Stimulated activated CD8-positive, alpha-beta memory T cell treated with anti-CD3 and anti-CD28 coated beads, Interleukin-15, amount 100 ng/mL, for 1 hour (primary cell): ENCODE measurements around the gene GMDS.

Experiments used
- DNase-seq: peaks from one replicate; pipeline ENCODE4 v3.0.0-alpha.2; 2020; ENCODE audit warnings: low read depth

The GMDS gene

DNA sequence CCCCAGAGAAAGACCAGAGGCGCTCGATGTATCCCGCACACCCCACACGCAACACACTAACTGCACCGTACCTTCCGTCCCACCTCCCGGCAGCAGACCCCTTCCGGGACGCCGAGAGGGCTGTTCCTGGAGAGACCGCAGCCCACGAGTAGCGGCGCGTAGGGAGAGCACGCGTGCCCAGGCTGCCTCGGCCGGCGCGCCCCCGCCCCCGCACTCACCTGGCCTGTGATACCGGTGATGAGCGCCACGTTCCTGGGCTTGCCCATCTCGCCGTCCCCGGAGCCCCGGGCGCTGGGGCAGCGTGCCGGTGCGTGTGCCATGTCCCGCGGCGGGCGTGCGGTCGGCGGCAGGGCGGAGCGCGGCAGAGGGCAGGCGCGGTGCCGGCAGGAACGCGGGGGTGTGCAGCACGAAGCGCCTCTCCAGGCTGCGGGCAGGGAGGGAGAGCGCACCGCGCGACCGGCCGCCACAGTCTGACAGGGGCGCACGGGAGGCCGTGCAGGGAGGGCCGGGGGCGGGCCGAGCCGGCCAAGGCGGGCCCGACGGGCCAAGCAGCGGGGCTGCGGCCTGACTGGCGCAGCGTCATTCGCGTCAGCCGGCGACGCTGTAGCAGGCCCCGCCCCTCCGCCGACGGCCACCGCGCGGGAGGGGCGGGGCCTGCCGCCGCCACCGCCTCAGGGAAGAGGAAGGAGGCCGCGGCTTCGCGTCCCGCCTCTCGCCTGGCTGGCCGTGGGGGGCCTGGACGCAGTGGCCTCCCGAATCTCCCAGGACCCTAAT lies at the start of gene GMDS:
GMDS (minus strand) TSS at position 503 of the 774 bp plus-strand sequence.
- peak; percentile 44 for DNase-seq

DNA sequence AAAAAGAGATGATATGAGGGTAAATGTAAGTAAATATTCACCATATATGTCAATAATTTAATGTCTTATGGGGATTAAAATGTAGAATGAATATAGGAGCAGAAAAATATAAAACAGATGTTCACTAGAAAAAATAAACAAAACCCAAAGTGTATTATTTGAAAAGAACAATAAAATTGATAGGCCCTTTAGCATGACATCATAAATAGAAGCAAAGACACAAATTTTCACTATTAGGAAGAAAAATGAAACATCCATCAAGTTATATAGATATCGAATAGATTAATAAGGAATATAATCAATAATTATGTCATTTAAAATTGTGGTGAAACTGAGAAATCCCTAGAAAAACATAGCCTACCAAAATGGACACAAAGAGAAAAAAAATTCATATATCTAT lies 40.1 kb upstream of the GMDS start:
- no peak for DNase-seq

DNA sequence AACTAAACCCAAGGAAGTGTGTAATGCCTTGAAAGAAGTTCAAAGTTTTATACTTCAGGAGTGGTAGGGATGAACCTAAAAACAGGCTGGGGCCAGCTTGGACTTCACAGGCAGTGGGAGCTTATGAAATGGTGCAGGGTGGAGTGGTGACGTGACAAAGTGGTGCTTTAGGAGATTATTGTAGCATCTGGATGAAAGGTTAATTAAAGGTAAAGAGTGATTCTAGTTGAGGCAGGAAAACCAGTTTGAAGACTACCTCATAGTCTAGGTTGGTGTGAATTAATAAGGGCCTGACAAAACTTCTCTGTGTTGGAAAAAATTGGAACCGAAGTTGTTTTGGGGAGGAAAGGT lies 30.5 kb upstream of the GMDS start:
- DNase-seq = no peak

DNA sequence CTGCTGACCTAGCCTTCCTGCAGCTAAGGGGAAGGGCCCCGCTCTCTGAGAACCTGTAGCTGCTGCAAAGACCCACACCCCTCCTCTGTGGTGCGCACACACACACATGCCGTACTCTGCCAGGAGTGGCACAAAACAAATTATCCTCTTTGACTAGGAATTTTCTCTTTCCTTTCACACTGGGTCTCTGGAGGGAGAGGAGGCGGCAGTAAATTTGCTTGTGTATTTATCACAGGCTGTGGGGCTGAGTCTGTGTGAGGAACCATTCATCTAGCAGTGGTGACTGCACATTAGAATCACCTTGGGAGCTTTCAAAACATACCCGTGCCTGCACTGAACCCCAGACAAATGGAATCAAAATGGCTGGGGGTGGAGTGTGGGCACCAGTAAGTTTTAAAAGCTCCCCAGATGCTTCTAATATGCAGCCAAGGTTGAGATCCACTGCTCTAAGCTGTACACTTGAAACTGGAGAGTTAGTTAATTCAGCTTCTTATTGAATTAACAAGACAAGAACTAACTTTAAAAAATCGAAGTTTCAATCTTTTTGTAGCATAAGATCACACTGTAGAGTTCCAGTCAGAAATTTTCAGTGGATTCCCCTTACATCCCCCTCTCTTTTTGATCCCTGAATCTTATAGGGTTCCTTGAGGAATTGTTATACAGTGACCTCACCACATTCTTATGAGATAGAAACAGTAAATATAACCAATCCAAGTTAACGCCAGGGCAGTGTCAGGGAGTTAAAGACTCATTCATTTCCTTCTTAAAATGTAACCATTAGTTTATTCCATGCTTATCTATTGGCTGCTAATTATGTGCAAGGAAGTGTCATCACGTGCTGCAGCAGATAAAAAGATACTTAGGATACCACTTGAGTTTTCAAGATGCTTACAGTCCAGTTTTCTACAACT lies 29.8 kb upstream of the GMDS start:
- no peak for DNase-seq

DNA sequence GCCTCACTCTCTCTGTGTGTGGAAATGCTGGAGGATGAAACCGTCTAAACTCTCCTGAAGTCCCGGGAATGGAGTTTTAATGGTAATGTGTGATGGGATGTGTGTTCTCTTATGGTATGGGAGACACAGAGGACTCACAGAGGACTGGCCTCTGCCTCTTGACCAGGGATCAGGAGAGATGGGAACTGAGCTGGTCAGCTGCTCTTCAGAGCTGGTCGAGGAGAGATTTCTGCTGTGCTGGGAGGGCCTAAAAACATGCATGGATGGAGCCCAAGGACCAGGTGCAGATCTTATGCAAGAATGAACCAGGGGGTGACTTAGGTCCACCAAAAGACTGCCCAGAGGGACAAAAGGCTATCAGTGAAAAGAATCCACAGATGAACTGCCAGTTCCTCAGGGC lies 27.3 kb upstream of the GMDS start:
- no peak for DNase-seq

DNA sequence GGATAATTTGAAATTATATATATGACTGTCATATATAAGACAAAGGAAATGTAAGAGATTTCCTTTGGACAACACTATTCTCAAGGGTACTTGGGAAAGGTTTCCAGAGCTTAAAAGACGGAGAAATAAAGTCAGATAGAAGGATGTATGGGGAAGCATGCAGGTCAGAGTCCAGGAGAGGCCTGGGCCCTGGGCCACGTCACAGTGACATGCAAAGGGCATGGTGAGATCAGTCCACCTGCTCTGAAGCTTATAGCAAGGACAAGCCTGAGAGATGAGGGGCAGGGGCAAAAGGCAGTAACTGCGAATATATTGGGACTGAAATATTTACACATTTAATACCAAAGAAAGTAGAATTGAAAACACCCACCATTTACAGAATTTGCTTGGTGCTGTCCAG lies 24.6 kb upstream of the GMDS start:
- no peak for DNase-seq

DNA sequence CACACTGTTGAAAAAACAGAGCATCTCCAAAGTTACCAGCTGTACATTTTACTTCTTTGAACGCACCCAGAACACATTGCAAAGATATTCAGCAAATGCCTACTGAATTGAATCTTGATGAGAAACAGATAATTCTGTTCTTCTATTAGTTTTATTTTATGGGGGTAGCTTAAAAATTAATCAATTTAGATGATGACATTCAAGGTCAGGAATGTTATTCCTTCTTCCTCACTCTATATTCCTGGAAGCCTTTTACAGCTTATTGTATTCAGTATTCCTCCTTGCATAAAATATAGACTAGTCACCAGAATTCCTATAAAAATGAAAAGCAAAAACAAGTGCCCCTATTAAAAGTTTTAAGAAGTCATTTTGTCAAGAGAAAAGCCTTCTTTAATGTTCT lies 21.4 kb upstream of the GMDS start:
- DNase-seq = no peak

DNA sequence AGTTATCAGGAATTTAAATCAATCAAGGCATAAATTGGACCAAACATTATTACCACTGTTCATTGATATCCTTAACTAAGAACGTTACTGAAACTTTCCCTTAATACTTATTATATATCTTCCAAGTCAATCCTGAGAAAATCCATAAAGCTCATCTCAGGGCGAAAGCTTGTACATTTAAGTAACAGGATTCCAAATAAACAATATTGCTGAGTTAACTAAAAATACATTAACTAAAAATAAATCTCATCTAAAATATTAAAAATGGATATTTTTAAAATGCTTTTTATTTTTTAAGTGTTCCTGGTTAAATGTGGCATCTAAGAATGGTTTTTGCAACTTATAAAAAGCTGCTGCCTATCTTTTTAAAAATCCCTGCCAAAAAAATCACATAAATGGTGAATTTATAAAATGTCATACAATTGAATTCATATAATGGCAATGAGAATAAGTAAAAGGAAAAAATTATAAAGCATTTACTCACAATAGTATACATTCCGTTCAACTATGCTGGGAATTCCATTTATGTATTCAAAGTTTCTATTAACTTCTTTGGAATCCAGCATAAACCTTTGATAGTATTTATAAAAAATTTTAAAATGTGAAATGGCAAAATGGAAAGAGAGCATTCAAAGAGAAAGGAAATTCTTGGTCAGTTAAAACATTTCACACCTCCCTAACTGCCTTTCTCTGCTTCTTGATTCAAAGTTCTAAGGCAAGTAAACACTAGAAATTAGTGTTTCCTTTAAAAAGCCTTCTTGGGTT lies 20.8 kb upstream of the GMDS start:
- no peak for DNase-seq

DNA sequence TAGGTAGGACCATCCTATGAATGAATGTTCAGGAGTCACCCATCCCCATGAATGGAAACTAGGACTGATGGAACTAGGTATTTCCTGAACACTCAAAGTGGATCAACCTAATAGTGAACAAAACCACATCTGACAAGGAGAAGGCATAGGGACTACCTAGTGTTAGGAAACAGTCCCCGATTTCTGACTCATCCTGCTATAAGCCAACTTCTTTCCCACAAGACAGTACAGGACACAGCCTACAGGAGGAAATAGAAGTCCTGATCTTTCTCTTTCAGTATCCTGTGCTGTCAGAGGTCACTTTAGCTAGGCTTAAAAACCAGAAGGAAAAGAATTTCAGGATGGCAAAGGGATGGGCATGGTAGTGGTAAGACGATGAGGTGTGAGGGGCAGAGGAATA lies 19.5 kb upstream of the GMDS start:
- DNase-seq = no peak

DNA sequence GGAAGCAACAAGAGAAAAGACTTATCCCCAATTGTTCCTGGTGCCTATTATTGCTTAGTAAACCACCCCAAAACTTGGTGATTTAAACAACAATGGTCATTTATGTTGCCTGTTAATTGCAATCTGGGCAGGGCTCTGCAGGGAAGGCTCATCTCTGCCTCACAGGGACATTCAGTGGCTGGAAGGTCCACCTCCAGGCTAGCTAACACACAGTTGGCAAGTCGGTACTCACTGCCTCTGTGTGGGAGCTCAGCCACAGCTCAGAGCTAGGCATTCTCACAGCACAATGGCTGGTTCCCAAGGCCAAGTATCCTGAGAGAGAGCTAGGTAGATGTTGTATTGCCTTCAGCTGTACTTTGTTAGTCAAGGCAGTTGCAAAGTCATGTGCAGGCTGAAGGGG lies 18.5 kb upstream of the GMDS start:
- DNase-seq = no peak

DNA sequence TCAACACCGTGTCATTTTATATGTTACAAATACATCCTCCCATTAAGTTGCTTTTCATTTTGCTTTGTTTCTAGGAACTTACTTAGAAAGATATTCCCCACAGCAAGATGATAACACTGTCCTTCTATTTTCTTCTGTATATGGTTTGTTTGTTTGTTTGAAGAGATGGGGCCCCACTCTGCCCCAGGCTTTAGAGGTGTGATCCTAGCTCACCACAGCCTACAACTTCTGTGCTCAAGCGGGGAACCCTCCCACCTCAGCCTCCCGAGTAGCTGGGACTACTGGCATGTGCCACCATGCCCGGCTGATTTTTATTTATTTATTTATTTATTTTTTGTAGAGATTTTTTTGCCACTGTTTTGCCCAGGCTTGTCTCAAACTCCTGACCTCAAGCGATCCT lies 14.2 kb upstream of the GMDS start:
- no peak for DNase-seq

DNA sequence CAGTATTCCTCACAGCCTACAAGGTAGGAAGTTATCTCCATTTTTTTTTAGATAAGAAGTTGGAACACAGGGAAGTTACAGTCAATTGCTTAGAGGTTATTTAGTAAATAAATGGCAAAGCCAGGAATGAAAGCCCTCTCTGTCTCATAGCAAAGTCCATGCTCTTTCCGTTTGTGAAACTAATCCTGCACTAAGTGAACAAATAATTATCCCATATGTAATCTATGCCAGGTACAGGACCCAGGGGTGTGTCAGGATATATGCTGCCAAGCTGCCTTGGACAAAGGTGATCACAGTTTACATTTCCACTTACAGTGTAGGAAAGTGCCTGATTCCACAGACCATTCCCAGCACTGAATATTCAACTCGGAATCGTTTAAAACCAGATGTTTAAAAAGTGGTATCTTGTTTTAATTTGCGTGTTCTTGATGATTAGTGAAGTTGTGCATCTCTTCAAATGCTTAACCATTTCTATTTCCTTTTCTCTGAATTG lies 13.6 kb upstream of the GMDS start:
- no peak for DNase-seq

DNA sequence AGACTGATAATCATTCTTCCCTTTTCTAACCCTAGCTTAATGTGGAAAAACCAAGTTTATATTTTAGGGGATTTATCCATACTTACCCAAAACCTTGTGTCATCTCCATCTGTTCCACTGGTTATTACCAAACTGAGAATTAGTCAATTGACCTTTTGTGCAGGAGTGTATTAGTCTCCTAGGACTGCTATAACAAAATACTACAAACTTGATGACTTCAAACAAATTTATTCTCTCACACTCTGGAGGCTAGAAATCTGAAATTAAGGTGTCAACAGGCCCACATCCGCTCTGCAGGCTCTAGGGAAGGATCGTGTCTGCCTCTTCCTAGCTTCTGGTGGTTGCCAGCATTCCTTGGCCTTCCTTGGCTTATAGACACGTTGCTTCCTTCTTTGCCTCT lies 12.7 kb upstream of the GMDS start:
- DNase-seq = no peak

DNA sequence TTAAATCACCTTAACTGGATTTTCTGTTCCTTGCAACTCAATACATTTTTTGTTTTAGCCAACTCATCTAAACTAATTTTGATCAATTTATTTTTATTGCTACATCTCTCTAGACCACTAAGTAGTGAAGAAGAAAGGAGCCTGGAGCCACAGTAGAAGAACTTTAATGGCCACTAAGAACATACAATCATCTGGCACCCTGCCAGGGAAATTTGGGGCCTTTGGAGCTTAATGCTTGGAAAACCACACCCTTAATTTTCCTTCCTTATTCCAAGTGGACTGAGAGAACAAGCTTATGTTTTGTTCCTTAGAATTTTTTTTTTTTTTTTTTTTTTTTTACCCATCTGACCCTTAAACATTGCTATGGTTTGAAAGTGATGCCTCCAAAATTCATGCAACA lies 12.0 kb upstream of the GMDS start:
- no peak for DNase-seq

DNA sequence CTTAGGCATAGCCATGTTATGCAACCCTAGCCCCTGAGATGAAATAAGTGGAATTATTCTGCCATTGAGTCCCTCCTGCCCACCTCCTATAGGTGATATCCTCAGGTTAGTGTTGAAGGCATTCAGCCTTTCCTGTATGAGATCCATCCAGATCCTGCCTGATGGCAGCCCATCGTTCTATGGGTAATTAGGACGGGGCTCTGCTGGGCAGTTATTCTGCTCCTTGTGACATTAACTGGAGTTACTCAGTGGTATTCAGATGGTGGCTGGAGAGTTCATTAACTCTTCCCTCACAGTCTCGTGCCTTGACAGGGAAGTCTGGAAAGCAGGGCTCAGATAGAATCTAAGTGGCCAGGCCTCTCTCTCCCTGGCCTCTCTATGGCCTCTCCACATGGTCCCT lies 9.3 kb upstream of the GMDS start:
- DNase-seq = no peak

DNA sequence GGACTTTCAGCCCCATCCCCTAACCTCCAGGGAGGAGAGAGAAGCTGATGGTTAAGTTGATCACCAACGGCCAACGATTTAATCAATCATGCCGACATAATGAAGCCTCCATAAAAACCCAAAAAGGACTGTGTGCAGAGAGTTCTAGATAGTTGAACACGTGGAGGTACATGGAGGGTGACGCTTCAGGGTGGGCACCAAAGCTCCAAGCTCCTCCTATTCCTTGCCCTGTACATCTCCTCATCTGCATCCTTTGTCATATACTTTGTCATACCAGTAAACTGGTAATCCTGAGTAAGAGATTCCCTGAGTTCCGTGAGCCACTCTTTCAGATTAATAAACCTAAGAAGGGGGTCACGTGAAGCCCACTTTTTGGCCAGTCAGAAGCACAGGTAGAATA lies 3.7 kb upstream of the GMDS start:
- DNase-seq = no peak

DNA sequence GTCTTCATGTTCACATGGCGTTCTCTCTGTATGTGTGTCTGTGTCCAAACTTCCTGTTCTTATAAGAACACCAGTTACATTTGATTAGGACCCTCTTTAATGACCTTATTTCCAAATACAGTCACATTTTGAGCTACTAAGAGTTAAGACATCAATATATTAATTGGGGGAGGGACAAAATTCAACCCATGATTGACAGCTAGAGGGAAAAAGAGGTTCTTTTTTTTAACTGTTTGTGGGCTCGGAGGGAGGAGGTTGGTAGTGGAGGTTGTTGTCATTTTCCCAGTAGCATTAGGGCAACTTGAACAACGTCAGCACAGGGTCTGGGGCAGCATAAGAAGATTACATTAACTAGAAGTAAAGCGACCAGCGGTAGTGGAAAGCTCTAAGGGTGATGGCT lies 2.3 kb upstream of the GMDS start:
- no peak for DNase-seq

DNA sequence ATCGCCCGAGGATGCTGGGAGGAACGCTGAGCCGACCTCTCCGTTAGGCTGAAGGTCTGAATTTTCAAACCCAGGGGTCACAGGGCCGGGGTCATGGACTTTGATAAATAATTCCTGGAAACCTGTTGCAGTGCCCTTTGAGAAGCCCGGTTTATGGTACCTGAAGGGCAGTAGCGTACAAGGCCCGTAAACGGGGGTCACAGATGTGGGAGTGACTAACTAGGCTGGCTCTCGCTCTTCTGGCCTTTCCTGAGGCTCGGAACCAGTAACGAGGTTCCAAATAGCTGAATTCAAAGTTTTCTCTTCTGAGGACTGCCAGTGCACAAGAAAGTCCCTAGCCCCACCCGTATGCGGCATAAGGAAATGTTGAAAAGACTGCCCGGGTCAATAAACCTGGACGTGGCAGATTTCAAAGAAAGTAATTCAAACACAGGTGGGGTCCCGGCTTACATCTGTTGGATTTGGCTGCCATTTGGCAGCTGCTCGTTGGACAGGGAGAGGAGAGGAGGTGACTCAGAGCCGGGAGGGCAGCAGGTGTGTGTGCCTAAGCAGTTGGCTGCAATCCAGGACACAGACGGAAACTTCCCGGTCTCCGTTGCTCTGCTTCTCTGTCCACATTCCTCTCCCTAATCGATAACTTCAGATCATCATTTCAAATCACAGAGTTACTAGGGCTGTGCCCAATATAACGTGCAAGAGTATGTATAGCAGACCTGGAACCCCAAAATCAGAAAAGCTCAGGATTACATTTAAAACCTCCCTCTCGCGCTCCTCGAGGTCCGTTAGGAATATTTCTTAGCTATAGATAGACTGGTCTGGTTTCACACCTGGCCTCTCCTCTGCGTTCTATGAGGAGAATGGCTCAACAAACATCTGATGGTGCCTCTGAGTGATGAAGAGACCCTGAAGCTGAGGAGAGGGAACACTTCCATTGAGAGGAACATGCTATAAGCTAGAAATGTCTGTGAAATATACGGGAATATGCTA lies 765 bp upstream of the GMDS start:
- DNase-seq = peak; percentile 3

DNA sequence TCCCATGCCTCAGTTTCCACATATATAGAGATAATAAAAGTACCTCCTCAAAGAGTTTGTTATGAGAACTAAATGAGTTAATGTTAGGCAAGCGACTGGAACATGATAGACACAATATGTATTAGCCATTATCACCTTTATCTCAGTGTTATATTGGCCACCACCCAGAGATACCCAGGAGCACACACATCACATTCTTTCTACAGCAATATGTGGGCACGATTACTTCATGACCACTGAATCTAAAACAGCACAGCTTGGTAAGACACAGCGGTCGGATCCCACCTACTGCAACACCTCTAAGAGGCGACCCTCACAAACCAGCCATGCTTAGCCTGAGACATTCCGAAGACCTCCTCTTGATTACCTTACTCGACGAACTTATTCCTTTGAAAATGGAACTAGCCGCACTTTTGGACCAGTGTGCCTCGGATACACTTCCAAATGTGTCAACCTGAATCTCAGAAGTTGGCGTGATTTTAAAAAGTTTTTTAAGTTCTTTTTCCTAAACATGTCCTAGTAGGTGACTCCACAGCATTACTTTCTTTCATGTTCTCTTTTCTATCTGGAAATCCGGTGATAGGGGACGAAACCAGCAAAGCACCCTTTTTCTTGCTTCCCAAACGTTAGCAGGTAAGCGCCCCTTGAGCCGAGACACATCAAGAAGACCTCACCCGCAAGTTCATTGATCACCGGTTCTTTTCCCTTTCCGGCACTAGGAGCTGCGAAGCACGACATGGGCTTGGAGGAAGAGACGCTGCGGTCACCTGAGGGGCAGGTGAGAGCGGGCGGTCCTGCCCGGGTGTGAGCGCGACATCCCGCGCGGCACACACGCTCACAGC lies 923 bp downstream of the GMDS start:
- DNase-seq = no peak

DNA sequence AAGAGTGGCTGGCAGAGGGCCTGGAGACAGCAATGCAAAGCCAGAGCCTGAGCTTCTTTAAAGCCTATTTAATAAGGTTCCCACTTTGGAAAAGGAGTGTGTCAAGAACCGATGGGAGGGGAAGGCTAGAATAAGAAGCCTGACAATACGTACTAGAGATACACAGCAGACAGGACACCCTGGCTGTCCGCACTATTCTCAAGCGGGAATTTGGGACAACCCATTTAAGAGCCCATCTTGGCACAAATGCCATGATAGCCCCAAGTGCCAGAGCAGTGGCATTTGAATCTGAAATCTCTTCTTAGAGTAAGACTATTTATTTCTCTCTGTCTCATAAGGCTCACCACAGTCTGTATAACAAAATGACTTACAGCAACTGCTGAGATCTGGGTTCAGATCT lies 3.1 kb downstream of the GMDS start:
- DNase-seq = no peak
